MM.1S (cell line): Measurements from ENCODE around the gene CHM.

ENCODE experiments used
- DNase-seq: peaks from one replicate; pipeline ENCODE4 v3.0.0-alpha.2; 2015
- H2AFZ ChIP-seq: fragments of 300-600 bp; sonication (generic); 2 replicates; pipeline ENCODE4 v1.6.0; 2016; ENCODE audit warnings: antibody characterized with exemption, low read length
- H3F3A ChIP-seq: fragments of 300-600 bp; sonication (generic); 2 replicates; pipeline ENCODE4 v1.6.1; 2016; ENCODE audit warnings: mild to moderate bottlenecking, antibody characterized with exemption, low read length, moderate library complexity, mixed read lengths; ENCODE audit not compliant: insufficient read depth
- H3K27ac ChIP-seq: fragments of 300-600 bp; sonication (generic); 2 replicates; pipeline ENCODE4 v1.5.1; 2016; ENCODE audit warnings: mild to moderate bottlenecking, low read length
- H3K27me3 ChIP-seq: fragments of 300-600 bp; sonication (generic); replicated peaks from 2 replicates; pipeline ENCODE4 v1.6.0; 2016; ENCODE audit warnings: low read length; ENCODE audit not compliant: insufficient read depth
- H3K36me3 ChIP-seq: fragments of 300-600 bp; sonication (generic); replicated peaks from 2 replicates; pipeline ENCODE4 v1.6.1; 2016; ENCODE audit warnings: mild to moderate bottlenecking, low read length, mixed read lengths; ENCODE audit not compliant: insufficient read depth
- H3K4me1 ChIP-seq: fragments of 300-600 bp; sonication (generic); 2 replicates; pipeline ENCODE4 v1.6.1; 2016; ENCODE audit warnings: low read length, mixed read lengths
- H3K4me2 ChIP-seq: fragments of 300-600 bp; sonication (generic); 2 replicates; pipeline ENCODE4 v1.6.0; 2016; ENCODE audit warnings: low read depth, low read length
- H3K4me3 ChIP-seq: fragments of 300-600 bp; sonication (generic); 2 replicates; pipeline ENCODE4 v1.5.1; 2016; ENCODE audit warnings: low read length, mixed read lengths
- H3K79me2 ChIP-seq: fragments of 300-600 bp; sonication (generic); 2 replicates; pipeline ENCODE4 v1.6.1; 2016; ENCODE audit warnings: mixed run types, low read length, mixed read lengths
- H3K9ac ChIP-seq: fragments of 300-600 bp; sonication (generic); 2 replicates; pipeline ENCODE4 v1.6.1; 2016; ENCODE audit warnings: low read length, mixed read lengths
- H3K9me2 ChIP-seq: fragments of 300-600 bp; sonication (generic); replicated peaks from 2 replicates; pipeline ENCODE4 v1.6.1; 2016; ENCODE audit warnings: mild to moderate bottlenecking, low read length, mixed read lengths; ENCODE audit not compliant: insufficient read depth
- H3K9me3 ChIP-seq: fragments of 300-600 bp; sonication (generic); replicated peaks from 2 replicates; pipeline ENCODE4 v1.6.1; 2016; ENCODE audit warnings: mild to moderate bottlenecking, low read length, mixed read lengths; ENCODE audit not compliant: insufficient read depth
- H4K20me1 ChIP-seq: fragments of 300-600 bp; sonication (generic); 2 replicates; pipeline ENCODE4 v1.6.1; 2016; ENCODE audit warnings: mild to moderate bottlenecking, low read length, moderate library complexity, mixed read lengths; ENCODE audit not compliant: insufficient read depth
- CTCF ChIP-seq: fragments of 300-600 bp; sonication (generic); IDR thresholded peaks from 2 replicates; pipeline ENCODE4 v1.5.1; 2016; ENCODE audit warnings: antibody characterized with exemption, low read length, mixed read lengths
- EZH2 ChIP-seq: fragments of 300-600 bp; sonication (generic); optimal IDR thresholded peaks from 2 replicates; pipeline ENCODE3; 2017; ENCODE audit warnings: low read depth, mild to moderate bottlenecking, antibody characterized with exemption, low read length, mixed read lengths
- EZH2phosphoT487 ChIP-seq: fragments of 300-600 bp; sonication (generic); IDR thresholded peaks from 2 replicates; pipeline ENCODE4 v1.6.1; 2018; ENCODE audit warnings: antibody characterized with exemption, low read length

Gene CHM

GRCh38 chrX:86061407-86061806, 14.0 kb upstream of the CHM start:
- H3K27me3 ChIP-seq = no peaks in the 10 kb centered on the region
- H2AFZ ChIP-seq = no peak overlapping the region
- no peaks in the 10 kb centered on the region for H3K36me3 ChIP-seq
- H3K4me2 ChIP-seq = no peak overlapping the region
- H3K4me3 ChIP-seq = no peak overlapping the region
- H3K27ac ChIP-seq = no peak overlapping the region
- no peak overlapping the region for H3K9ac ChIP-seq
- no peaks in the 10 kb centered on the region for H3K79me2 ChIP-seq
- no peaks in the 10 kb centered on the region for H3K9me2 ChIP-seq
- no peak for TF ChIP-seq EZH2
- no peak for TF ChIP-seq CTCF
- TF ChIP-seq EZH2phosphoT487 = no peak
- no peaks in the 10 kb centered on the region for H4K20me1 ChIP-seq
- no peak for DNase-seq
- H3K4me1 ChIP-seq = no peaks in the 10 kb centered on the region
- no peaks in the 10 kb centered on the region for H3F3A ChIP-seq
- no peaks in the 10 kb centered on the region for H3K9me3 ChIP-seq

- no peaks in the 10 kb centered on the region for H4K20me1 ChIP-seq
- no peak overlapping the region for H3K9ac ChIP-seq
- no peak for DNase-seq
Measured at GRCh38 chrX:86051741-86052140, 4.4 kb upstream of the CHM start.

GRCh38 chrX:86047936-86048280, 550 bp upstream of the CHM start:
- Histone ChIP-seq H3K4me1 (peaks cover 4% of the 10 kb centered on the region), H3K9me2 (no peaks in the 10 kb centered on the region), H2AFZ (peak overlapping the region; percentile 96), H3K36me3 (no peaks in the 10 kb centered on the region), H3K79me2 (peaks cover 42% of the 10 kb centered on the region), H4K20me1 (no peaks in the 10 kb centered on the region), H3K9ac (peak overlapping the region; percentile 82; the same call in 1 of the 2 replicates), H3K27ac (no peak overlapping the region), H3K4me3 (peak overlapping the region; percentile 93), H3K4me2 (peak overlapping the region; percentile 74), H3K9me3 (no peaks in the 10 kb centered on the region), H3K27me3 (no peaks in the 10 kb centered on the region), H3F3A (no peaks in the 10 kb centered on the region)
- DNase-seq = no peak
- TF ChIP-seq EZH2 (no peak), EZH2phosphoT487 (no peak), CTCF (no peak)

More at GRCh38 chrX:86051741-86052140, 4.4 kb upstream of the CHM start:
- Histone ChIP-seq H3K9me2 (no peaks in the 10 kb centered on the region), H3F3A (no peaks in the 10 kb centered on the region), H2AFZ (no peak overlapping the region), H3K36me3 (no peaks in the 10 kb centered on the region), H3K79me2 (peaks cover 6% of the 10 kb centered on the region), H3K4me1 (peaks cover 4% of the 10 kb centered on the region), H3K27ac (no peak overlapping the region), H3K4me3 (no peak overlapping the region), H3K4me2 (no peak overlapping the region), H3K9me3 (no peaks in the 10 kb centered on the region), H3K27me3 (no peaks in the 10 kb centered on the region)
- TF ChIP-seq CTCF (no peak), EZH2phosphoT487 (no peak), EZH2 (no peak)
